GM21423 (cell line): Measurements from ENCODE around the gene FUT1.

Source experiments
- ATAC-seq: cut with Tn5 transposase; IDR thresholded peaks from one replicate; pipeline ENCODE4 v1.9.1; 2021; ENCODE audit warnings: mild to moderate bottlenecking, moderate library complexity; ENCODE audit not compliant: unreplicated experiment

FUT1 gene

GRCh38 chr19:48741129-48741999 is 11.1 kb downstream of the FUT1 start:
- no peak for ATAC-seq

DNA sequence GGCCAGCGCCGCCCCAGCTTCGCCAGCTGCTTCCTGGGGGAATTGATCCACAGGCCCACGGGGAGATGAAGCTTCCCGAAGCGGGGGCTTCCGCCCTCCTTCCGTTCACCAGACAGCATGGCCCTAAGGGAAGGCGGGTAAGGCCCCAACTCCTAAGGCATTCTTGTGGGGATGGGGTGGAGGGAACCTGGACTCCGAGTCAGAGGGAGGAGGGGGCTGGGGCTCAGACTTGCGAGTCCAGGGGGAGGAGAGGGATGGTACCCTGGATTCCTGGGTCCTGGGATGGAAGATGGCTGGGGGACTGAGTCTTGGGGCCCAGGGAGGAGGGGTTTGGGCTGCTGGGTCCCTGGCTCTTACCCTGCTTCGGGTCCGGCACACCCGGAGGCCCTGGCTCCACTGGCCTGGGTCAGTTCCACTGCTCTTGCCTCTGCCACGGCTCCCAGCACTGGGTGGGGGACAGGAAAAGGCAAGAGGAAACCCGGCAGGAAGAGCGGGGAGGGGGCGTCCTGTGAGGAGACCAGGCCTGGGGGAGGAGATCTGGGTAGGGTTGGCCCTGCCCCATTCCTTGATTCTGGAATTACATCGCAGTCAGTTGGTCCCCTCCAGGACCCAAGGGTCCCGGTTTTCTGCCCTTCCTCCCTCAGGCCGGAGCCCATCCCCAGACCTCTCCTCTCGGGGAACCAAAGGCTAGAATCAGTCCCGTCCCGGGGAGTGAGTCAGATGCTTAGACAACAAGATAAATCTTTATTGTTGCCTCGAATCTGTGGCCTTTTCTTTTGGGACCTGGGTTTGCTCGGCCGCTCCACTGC is 12.1 kb downstream of the FUT1 start, which contains the start of gene RASIP1:
TSS of gene RASIP1 (minus strand) at position 447 of the 809 bp plus-strand sequence. CDS start at position 119, 328 bp downstream.
- no peak for ATAC-seq

DNA sequence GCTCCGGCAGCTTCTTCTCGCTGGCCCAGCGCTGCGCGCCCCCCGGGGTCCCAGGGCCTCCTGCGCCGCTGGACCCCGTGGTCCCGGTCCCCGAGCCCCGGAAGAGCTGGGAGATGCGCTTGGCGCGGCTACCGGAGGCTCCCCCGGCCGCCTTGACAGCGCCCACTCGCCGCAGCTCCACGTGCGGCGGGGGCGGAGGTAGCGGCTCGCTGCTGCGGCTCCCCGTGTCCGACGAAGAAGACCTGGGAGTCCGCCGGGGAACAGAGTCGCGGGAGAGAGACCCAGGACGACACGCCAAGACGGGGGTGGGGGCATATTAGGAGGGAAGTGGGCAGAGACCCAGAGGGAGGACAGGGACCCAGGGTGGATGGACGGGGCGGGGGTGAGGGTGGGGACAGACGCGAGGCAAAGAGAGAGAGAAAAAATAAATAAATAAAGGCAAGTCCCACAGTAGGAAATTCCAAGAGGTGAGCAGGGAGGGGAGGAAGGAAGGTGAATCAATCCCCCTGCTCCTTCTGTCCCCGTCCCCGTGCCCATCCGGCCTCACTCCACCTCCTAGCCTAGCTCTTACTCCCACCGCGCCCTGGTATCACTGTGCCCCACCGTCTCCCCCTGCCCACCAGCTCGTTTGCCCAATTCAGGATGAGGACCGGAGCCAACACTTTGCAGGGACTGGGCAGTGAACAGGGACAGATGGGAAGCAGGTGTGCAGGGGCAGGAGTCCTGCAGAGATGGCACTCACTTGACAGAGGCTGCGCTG is 12.9 kb downstream of the FUT1 start:
- no peak for ATAC-seq

DNA sequence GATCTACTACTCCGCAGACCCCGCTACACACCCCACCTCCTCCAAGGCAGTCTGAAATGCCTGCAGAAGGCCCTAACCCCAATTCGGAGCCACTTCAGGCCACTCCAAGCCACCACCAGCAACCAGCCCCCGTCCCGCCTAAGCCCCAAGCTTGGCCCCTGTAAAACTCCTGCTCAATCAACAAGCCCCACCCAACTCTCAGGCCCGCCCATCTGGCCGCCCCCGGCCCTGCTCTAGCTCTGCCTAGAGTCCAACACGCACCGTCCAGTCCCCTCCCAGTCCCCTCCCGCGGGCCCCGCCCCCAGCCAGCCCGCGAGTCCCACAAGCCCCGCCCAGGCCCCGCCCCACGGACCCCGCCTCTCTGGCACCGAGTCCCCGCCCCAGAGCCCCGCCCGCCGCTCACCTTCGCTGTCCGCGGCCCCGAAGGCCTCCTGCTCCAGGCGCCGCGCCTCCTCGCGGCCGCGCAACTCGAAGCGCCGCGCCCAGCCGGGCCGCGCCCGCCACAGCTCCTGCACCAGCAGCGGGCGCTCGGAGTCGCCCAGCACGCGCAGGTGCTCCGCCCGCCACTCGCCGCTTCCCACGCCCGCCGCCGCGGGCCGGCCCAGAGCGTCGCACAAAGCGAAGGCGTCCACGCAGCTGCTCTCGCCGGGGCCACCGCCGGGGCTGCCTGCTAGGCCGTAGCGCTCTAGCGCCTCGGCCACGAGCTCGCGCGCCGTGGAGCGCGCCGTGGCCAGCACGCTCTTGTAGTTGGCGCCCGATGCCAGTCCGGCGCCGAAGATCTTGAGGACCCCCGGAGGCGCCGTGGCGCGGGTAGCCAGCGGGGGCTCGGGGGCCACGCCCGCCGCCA is 13.7 kb downstream of the FUT1 start:
- ATAC-seq: peak; percentile 77

GRCh38 chr19:48737360-48737998 is 15.0 kb downstream of the FUT1 start:
- no peak for ATAC-seq

GRCh38 chr19:48735031-48735615 is 17.3 kb downstream of the FUT1 start:
- no peak for ATAC-seq

GRCh38 chr19:48734625-48735024 is 17.8 kb downstream of the FUT1 start:
- no peak for ATAC-seq

GRCh38 chr19:48731452-48731851 is 21.0 kb downstream of the FUT1 start:
- ATAC-seq: no peak

DNA sequence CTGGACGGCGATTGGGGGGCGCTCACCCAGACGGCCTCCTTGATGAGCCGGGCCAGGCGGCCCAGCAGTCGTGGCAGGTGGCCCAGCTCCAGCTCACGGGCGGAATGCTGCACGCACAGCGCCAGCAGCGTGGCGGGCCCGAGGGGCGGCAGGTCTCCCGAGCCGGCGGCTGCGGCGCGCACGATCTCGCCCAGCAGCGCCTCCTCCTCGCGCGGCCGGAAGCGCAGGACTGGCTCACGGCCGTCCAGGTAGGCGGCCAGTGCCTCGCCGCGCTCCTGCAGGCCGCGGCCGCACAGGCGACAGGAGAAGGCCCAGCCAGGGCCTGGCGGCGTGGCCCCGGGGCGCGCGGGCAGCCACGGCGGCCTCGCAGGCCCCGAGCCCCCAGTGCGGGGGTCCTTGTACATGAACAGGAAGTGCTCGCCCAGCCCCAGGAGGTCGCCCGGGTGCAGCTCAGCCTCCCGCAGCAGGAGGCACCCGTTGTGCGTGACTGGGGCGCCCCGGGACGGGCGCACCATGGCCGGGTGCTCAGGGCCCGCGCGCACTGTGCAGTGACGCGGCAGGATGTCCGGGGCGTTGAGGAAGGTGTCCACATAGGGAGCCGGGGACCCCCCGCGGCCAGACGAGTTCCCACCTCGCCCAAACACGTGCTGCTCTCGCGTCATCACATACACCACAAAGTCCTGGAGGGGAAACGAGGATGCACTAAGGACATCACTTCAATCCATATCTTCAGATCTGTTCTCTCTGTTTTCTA is 23.4 kb downstream of the FUT1 start:
- no peak for ATAC-seq

GRCh38 chr19:48726556-48726955 is 25.9 kb downstream of the FUT1 start:
- no peak for ATAC-seq

- ATAC-seq: no peak
Measured at GRCh38 chr19:48724796-48725753, 27.4 kb downstream of the FUT1 start.

GRCh38 chr19:48722196-48722708 is 30.2 kb downstream of the FUT1 start:
- no peak for ATAC-seq

- ATAC-seq: peak; percentile 67
Measured at GRCh38 chr19:48720613-48721296, 31.7 kb downstream of the FUT1 start.

DNA sequence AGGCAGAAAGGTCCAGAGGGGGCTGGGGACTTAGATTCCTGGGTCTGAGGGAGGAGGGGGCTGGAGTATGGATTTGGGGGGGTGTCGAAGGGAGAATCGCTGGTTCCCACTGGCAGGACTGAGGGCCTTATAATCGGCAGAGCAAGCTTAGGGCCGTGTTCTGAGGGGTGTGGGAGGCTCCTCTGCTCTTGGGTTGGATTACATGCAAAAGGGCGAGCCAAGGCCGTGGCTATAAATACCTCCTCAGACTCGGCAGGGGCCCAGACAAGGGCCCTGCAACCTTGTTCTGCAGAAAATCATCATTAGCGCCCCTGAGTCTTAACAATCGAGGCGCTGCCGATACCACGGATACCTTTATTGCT is 32.2 kb downstream of the FUT1 start:
- no peak for ATAC-seq

- ATAC-seq: no peak
Measured at GRCh38 chr19:48719263-48720171, 32.9 kb downstream of the FUT1 start, which contains the start of gene MAMSTR. TSS of gene MAMSTR (minus strand) at chr19:48719725. CDS start at chr19:48719031, 694 bp downstream.
